ENCODE measurements around the gene FAAH2.
"Not testable (repeated sequence)": the region's sequence is repeated elsewhere in the genome, so short reads cannot be mapped to it uniquely, and the experiment has no call there.

Gene FAAH2

DNA sequence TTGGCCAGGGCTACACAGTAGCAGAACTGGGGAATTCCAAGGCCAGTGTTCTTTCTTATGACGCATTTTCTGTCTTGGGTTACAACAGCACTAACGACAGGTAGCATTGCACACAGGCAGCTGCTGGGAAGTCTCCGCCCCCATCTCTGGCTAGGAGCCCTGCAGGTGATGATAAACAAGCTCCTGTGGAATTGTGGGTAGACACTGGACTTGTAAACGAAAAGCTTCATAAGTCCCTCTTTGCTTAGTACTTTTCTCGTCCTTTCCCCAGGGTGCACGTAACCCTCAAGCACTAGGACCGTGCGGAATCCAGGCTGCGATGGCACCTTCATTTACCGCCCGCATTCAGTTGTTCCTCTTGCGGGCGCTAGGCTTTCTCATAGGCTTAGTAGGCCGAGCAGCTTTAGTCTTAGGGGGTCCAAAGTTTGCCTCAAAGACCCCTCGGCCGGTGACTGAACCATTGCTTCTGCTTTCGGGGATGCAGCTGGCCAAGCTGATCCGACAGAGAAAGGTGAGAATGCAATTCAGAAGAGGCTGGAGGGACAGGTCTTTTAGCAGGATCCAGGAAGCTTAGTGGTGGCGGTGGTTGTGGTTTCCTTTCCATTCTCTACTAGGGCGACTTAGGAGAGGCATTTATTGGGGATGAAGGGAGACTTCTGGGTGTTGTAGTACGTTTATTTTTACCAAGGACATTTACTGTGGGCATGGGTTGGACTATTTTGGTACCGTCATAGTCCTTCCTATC lies at the start of gene FAAH2:
TSS of gene FAAH2 (plus strand) at position 200 of the 745 bp plus-strand sequence. CDS start at position 320, 120 bp downstream.
- no peak for FAIRE-seq

DNA sequence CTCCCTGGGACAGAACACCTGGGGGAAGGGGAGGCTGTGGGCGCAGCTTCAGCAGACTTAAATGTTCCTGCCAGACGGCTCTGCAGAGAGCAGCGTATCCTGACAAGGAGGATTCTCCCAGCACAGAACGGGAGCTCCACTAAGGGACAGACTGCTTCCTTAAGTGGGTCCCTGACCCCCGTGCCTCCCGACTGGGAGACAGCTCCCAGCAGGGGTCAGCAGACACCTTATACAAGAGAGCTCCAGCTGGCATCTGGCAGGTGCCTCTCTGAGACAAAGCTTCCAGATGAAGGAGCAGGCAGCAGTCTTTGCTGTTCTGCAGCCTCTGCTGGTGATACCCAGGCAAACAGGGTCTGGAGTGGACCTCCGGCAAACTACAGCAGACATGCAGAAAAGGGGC lies 44.5 kb upstream of the FAAH2 start:
- DNase-seq (ENCODE audit: low spot score): no peak
- FAIRE-seq: no peak

More for the DNA sequence above, at the start of gene FAAH2:
- DNase-seq (ENCODE audit: low spot score): no peak

- DNase-seq (ENCODE audit: low spot score): no peak
- no peak for FAIRE-seq
Measured at GRCh38 chrX:57251965-57252364, 34.5 kb upstream of the FAAH2 start.

- DNase-seq (ENCODE audit: low spot score): no peak
- no peak for FAIRE-seq
Measured at GRCh38 chrX:57265126-57265525, 21.4 kb upstream of the FAAH2 start.

GRCh38 chrX:57266275-57266674 lies 20.2 kb upstream of the FAAH2 start:
- DNase-seq (ENCODE audit: low spot score): no peak
- no peak for FAIRE-seq

GRCh38 chrX:57266871-57267270 lies 19.6 kb upstream of the FAAH2 start:
- DNase-seq (ENCODE audit: low spot score) (no peak), FAIRE-seq (no peak)

GRCh38 chrX:57267308-57267707 lies 19.2 kb upstream of the FAAH2 start:
- FAIRE-seq (no peak), DNase-seq (ENCODE audit: low spot score) (no peak)

- DNase-seq (ENCODE audit: low spot score) (no peak), FAIRE-seq (no peak)
Measured at GRCh38 chrX:57270980-57271379, 15.5 kb upstream of the FAAH2 start.

DNA sequence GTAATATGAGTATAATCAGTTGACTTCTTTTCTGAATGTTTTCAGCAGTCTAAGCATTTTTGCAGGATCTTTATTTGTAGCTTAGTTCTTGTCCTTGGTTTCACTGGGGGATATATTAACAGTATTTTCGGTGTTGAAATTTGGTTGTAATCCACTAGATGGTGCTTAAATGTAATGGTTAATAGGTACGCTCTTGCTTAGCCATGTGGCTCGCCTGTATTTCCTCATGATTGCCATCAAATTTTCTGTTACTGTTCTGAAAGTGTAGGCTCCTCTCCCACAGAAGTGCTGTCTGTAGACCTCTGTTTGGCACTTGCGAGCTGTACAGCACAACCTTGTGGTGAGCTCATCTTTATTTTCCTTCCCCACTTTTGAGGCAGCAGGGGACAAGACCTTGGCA lies 3.9 kb upstream of the FAAH2 start:
- DNase-seq (ENCODE audit: low spot score) (no peak), FAIRE-seq (no peak)

- no peak for FAIRE-seq
- DNase-seq (ENCODE audit: low spot score): no peak
Measured at GRCh38 chrX:57285001-57285400, 1.5 kb upstream of the FAAH2 start.

GRCh38 chrX:57289089-57289488 lies 2.6 kb downstream of the FAAH2 start:
- DNase-seq (ENCODE audit: low spot score) (no peak), FAIRE-seq (no peak)

DNA sequence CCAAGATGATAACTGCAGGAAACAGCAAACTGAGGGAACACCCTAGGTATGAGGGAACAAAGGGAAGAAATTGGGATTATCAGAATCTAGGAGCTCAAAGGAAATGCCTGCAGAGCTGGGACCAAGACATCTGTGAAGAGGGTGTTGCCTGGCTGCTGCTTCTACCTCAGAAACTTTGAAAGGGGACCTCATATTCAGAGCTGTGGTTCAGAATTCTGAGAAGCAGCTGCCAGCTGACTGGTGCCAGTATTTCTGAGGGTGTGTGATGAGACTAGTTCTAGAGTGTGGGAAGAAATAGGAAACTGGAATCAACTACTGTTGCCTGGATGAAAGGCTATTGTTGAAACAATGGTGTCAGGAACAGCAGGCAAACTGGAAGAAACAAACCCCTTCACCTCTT lies 8.5 kb downstream of the FAAH2 start:
- no peak for DNase-seq (ENCODE audit: low spot score)
- no peak for FAIRE-seq

- not testable (repeated sequence) for DNase-seq (ENCODE audit: low spot score); FAIRE-seq
Measured at GRCh38 chrX:57295679-57296078, 9.2 kb downstream of the FAAH2 start.

DNA sequence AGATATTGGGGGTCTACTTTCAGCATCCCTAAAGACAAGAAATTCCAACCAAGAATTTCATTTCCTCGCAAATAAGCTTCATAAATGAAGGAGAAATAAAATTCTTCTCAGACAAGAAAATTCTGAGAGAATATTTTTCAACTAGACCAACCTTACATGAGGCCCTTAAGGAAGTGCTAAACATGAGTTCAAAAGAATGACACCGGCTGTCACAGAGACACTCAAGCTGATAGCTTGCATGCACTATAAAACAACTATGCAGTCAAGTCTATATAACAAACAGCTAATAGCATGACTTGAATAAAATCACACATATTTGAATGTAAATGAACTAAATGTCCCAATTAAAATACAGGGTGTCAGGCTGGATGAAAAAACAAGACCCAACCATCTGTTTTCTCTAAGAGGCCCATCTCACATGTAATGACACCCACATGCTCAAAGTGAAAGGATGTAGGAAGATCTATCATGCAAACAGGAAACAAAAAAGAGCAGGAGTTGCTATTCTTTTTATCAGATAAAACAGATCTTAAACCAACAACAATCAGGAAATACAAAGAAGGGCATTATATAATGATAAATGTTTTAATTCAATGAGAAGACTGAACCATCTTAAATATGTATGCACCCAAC lies 27.2 kb downstream of the FAAH2 start:
- DNase-seq (ENCODE audit: low spot score) (no peak), FAIRE-seq (no peak)

DNA sequence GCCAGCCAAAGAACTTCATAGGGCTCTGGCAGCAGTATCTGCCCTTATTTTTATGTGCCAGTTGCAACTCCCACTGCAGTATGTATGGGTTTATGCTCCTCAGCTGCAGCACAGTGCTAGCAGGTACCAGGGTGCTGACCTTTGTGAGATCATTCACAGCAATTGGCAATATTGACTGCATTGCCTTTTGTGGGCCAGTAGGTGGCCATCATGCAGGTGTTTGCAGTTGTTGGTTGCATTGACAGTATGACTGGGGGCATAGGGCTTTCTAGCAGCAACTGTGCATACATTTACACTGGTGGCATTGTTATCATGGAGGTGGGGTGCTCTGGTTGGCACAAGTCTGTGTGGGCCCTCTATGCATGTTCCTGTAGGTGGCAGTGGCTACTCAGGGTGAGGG lies 42.5 kb downstream of the FAAH2 start:
- no peak for FAIRE-seq
- no peak for DNase-seq (ENCODE audit: low spot score)

- not testable (repeated sequence) for FAIRE-seq; DNase-seq (ENCODE audit: low spot score)
Measured at GRCh38 chrX:57335790-57336189, 49.3 kb downstream of the FAAH2 start.

GRCh38 chrX:57353472-57354132 lies 67.1 kb downstream of the FAAH2 start:
- DNase-seq (ENCODE audit: low spot score): no peak
- no peak for FAIRE-seq

DNA sequence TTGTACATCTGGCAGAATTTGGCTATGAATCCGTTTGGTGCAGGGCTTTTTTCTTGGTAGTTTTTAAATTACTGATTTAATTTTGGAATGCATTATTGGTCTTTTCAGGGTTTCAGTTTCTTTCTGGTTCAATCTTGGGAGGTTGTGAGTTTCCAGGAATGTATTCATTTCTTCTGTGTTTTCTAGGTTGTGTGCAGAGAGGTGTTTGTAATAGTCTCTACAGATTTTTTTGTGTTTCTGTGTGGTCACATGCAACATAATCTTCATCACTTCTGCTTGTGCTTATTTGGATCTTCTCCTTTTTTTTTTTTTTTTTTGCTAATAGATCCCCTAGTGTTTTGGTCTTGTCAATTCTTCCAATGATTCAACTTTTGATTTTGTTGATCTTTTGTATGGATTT lies 77.6 kb downstream of the FAAH2 start:
- FAIRE-seq (no peak), DNase-seq (ENCODE audit: low spot score) (no peak)

- DNase-seq (ENCODE audit: low spot score) (no peak), FAIRE-seq (no peak)
Measured at GRCh38 chrX:57366430-57366829, 79.9 kb downstream of the FAAH2 start.

- FAIRE-seq: no peak
- DNase-seq (ENCODE audit: low spot score): no peak
Measured at GRCh38 chrX:57367649-57368048, 81.1 kb downstream of the FAAH2 start.

DNA sequence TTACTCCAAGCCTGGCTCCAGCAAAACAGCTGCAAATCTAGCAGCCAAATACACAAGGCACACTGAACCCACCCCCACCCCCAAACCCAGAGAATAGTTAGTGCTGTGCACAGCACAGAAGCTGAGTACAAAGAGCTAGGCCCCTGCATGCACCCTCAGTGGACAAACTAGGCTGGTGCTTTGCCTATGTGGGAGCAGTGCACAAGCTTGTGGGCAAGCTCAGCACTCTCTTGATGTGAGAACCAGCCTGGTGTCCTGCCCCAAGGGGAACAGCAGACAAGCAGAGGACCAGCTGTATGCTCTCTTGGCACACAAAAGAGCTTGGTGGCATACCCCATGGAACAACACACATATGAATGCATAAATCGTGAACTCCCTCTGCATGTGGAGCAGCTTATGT lies 81.7 kb downstream of the FAAH2 start:
- no peak for DNase-seq (ENCODE audit: low spot score)
- FAIRE-seq: no peak

DNA sequence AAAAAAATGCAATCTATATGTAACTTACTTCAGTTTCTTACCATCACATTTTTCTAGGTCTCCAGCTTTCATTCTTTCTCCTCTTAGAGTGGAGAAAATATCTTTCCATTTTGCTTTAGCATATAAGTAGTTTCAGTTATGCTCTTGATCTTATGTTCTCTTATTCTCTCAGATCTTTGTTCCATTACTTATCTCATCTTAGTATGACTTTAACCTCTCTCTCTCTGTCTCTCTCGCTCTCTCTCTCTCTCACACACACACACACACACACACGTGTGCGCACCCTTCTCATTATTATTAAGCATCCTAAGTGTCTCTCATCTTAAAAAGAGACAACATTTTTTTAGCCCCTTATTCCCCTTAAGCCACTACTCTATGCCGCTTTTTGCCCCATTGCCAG lies 92.8 kb downstream of the FAAH2 start:
- FAIRE-seq (no peak), DNase-seq (ENCODE audit: low spot score) (no peak)
